PFSK-1 (cell line): Measurements from ENCODE around the gene MRPS15.

Experiments
- POLR2AphosphoS5 ChIP-seq: IDR thresholded peaks from 2 replicates; pipeline ENCODE4 v1.6.1; 2012; ENCODE audit warnings: low read depth, mild to moderate bottlenecking, control low read depth, low read length, moderate library complexity
- TAF1 ChIP-seq: IDR thresholded peaks from 2 replicates; pipeline ENCODE4 v1.6.1; 2012; ENCODE audit warnings: low read length, control low read depth, borderline replicate concordance; ENCODE audit not compliant: insufficient read depth

GRCh38 chr1:36476945-36477344 is 12.8 kb upstream of the MRPS15 start:
- no peak for TF ChIP-seq TAF1
- no peak for TF ChIP-seq POLR2AphosphoS5
